WERI-Rb-1 (cell line): Measurements from ENCODE around the gene ELOVL2.

Experiments used
- DNase-seq: peaks from one replicate; pipeline ENCODE4 v3.0.0-alpha.2; 2020
- H3K27ac ChIP-seq: fragments of 250-450 bp; sonication (Bioruptor Pico); 2 replicates; pipeline ENCODE4 v1.5.1; 2020; ENCODE audit warnings: mild to moderate bottlenecking, moderate library complexity
- H3K27me3 ChIP-seq: fragments of 250-450 bp; sonication (Bioruptor Pico); 2 replicates; pipeline ENCODE4 v1.5.1; 2021; ENCODE audit warnings: mild to moderate bottlenecking, low read depth, moderate library complexity; ENCODE audit not compliant: insufficient read depth, severe bottlenecking
- H3K36me3 ChIP-seq: fragments of 250-450 bp; sonication (Bioruptor Pico); 2 replicates; pipeline ENCODE4 v1.5.1; 2020; ENCODE audit warnings: mild to moderate bottlenecking, moderate library complexity
- H3K4me3 ChIP-seq: 2 replicates; pipeline ENCODE4 v1.5.1; 2011; ENCODE audit warnings: low read depth, mild to moderate bottlenecking, control low read depth, low read length
- H3K9me3 ChIP-seq: fragments of 250-450 bp; sonication (Bioruptor Pico); 2 replicates; pipeline ENCODE4 v1.5.1; 2021; ENCODE audit warnings: mild to moderate bottlenecking, moderate library complexity; ENCODE audit not compliant: severe bottlenecking
- TF ChIP-seq, protein P1 (sequence below): IDR thresholded peaks from 2 replicates; pipeline ENCODE4 v1.5.1; 2011; ENCODE audit warnings: low read depth, mild to moderate bottlenecking, control low read depth, inconsistent platforms, low read length

The ELOVL2 gene

DNA sequence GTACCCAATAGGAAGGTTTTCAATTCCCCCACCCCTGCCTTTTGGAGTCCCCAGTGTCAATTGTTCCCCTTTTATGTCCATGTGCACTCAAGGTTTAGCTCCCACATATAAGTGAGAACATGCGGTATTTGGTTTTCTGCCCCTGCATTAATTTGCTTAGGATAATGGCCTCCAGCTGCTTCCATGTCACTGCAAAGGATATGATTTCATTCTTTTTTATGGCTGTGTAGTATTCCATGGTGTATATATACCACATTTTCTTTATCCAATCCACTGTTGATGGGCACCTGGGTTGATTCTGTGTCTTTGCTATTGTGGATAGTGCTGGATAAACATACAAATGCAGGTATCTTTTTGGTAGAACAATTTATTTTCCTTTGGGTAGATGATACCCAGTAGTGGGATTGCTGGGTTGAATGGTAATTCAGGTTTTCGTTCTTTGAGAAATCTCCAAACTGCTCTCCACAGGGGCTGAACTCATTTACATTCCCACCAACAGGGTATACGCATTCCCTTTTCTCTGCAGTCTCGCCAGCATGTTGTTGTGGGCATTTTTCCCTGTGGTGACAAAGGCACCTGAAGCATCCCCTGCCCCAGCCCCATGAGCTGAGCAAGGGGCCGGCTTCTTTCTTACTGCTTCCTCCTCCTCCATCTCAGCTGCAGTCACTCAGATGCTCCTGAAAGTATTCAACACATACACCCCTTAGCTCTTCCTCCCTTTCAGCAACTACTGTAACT, 66.7 kb downstream of the ELOVL2 start:
- Histone ChIP-seq H3K9me3 (no peaks in the 10 kb centered on the region), H3K36me3 (peaks cover 10% of the 10 kb centered on the region), H3K27me3 (no peaks in the 10 kb centered on the region), H3K4me3 (no peak overlapping the region), H3K27ac (no peak overlapping the region)
- TF ChIP-seq, protein P1, sequence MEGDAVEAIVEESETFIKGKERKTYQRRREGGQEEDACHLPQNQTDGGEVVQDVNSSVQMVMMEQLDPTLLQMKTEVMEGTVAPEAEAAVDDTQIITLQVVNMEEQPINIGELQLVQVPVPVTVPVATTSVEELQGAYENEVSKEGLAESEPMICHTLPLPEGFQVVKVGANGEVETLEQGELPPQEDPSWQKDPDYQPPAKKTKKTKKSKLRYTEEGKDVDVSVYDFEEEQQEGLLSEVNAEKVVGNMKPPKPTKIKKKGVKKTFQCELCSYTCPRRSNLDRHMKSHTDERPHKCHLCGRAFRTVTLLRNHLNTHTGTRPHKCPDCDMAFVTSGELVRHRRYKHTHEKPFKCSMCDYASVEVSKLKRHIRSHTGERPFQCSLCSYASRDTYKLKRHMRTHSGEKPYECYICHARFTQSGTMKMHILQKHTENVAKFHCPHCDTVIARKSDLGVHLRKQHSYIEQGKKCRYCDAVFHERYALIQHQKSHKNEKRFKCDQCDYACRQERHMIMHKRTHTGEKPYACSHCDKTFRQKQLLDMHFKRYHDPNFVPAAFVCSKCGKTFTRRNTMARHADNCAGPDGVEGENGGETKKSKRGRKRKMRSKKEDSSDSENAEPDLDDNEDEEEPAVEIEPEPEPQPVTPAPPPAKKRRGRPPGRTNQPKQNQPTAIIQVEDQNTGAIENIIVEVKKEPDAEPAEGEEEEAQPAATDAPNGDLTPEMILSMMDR: no peak
- DNase-seq: no peak

GRCh38 chr6:10976571-10976970, 67.5 kb downstream of the ELOVL2 start:
- Histone ChIP-seq H3K27ac (no peak overlapping the region), H3K27me3 (no peaks in the 10 kb centered on the region), H3K36me3 (peaks cover 1% of the 10 kb centered on the region), H3K9me3 (no peaks in the 10 kb centered on the region), H3K4me3 (no peak overlapping the region)
- DNase-seq: no peak
- TF ChIP-seq, protein P1: no peak

- peaks cover 4% of the 10 kb centered on the region for H3K9me3 ChIP-seq
- TF ChIP-seq, protein P1: no peak
- no peak overlapping the region for H3K4me3 ChIP-seq
- DNase-seq: no peak
- H3K27me3 ChIP-seq: no peaks in the 10 kb centered on the region
- no peak overlapping the region for H3K27ac ChIP-seq
- H3K36me3 ChIP-seq: no peaks in the 10 kb centered on the region
These were observed 71.9 kb downstream of the ELOVL2 start for GRCh38 chr6:10972196-10972595.

GRCh38 chr6:10970731-10971130, 73.4 kb downstream of the ELOVL2 start:
- DNase-seq: no peak
- no peak overlapping the region for H3K4me3 ChIP-seq
- TF ChIP-seq, protein P1: no peak

GRCh38 chr6:10968776-10969175, 75.3 kb downstream of the ELOVL2 start:
- no peaks in the 10 kb centered on the region for H3K36me3 ChIP-seq
- H3K4me3 ChIP-seq: no peak overlapping the region
- H3K27me3 ChIP-seq: no peaks in the 10 kb centered on the region
- no peak overlapping the region for H3K27ac ChIP-seq
- no peak for DNase-seq
- TF ChIP-seq, protein P1: no peak
- peaks cover 11% of the 10 kb centered on the region for H3K9me3 ChIP-seq

More at GRCh38 chr6:10970731-10971130, 73.4 kb downstream of the ELOVL2 start:
- Histone ChIP-seq H3K27ac (no peak overlapping the region), H3K27me3 (no peaks in the 10 kb centered on the region), H3K9me3 (peaks cover 10% of the 10 kb centered on the region), H3K36me3 (no peaks in the 10 kb centered on the region)

- no peak overlapping the region for H3K27ac ChIP-seq
- H3K9me3 ChIP-seq: peaks cover 11% of the 10 kb centered on the region
- no peaks in the 10 kb centered on the region for H3K36me3 ChIP-seq
- H3K27me3 ChIP-seq: no peaks in the 10 kb centered on the region
- TF ChIP-seq, protein P1: no peak
- H3K4me3 ChIP-seq: no peak overlapping the region
- no peak for DNase-seq
These were observed 79.4 kb downstream of the ELOVL2 start for GRCh38 chr6:10964684-10965083.
